T-cell (primary cell): Measurements from ENCODE around the gene TTYH2. TPM values are rescaled to one million over a fixed set of nuclear protein-coding genes. Genes with fewer than 3 reads are reported as not detected.
"Not testable (repeated sequence)": the region's sequence is repeated elsewhere in the genome, so short reads cannot be mapped to it uniquely, and the experiment has no call there.

Source experiments
- ATAC-seq, 4 experiments: fragments of 200-7000 bp in 3 of 4; fragments of 150-1000 bp in 1 of 4; cut with Tn5 transposase; replicated peaks in 1 of 4; 1 replicate in 3 of 4; 2 replicates in 1 of 4; pipeline ENCODE4 v1.10.0; 2021; ENCODE audit warnings: moderate library complexity in 3 of 4, mild to moderate bottlenecking in 2 of 4, moderate number of reproducible peaks in 1 of 4
- CTCF ChIA-PET, 2 donors: fragments of 300-600 bp; sonication (Branson Sonifier 250); formaldehyde crosslinking; loops; one replicate each; lab custom pipeline; 2022; ENCODE audit warnings: antibody characterized with exemption in 2 of 2; lab: Charles Lee
- POLR2A ChIA-PET, 2 donors: fragments of 300-600 bp; sonication (Branson Sonifier 250); formaldehyde crosslinking; loops; one replicate each; lab custom pipeline; 2022; ENCODE audit warnings: antibody characterized with exemption in 2 of 2; lab: Charles Lee
- DNase-seq, 35 experiments: peaks; one replicate each; pipeline versions ENCODE4 v3.0.0 to v3.0.0-alpha.2; 2013 to 2023
- H3K27ac ChIP-seq: one replicate; pipeline ENCODE4 v1.5.1; 2013; ENCODE audit warnings: low read length
- H3K27me3 ChIP-seq, 2 experiments: replicated peaks in 1 of 2; 1 replicate in 1 of 2; 2 replicates in 1 of 2; pipeline versions ENCODE4 v1.6.1 to v1.7.0; 2013; ENCODE audit warnings: low read length in 1 of 2, mixed read lengths in 1 of 2; ENCODE audit not compliant: control insufficient read depth in 2 of 2, insufficient read depth in 2 of 2; ENCODE audit errors: extremely low read depth in 1 of 2
- H3K36me3 ChIP-seq, 2 donors: 1 replicate in 1 of 2; 2 replicates in 1 of 2; pipeline versions ENCODE4 v1.6.1 to v1.7.0; 2013; ENCODE audit warnings: low read length in 1 of 2; ENCODE audit not compliant: control insufficient read depth in 2 of 2, insufficient read depth in 1 of 2; ENCODE audit errors: extremely low read depth in 1 of 2
- H3K4me1 ChIP-seq, 2 experiments: 1 replicate in 1 of 2; 2 replicates in 1 of 2; pipeline versions ENCODE4 v1.6.1 to v1.7.0; 2013; ENCODE audit warnings: low read length in 2 of 2, mixed read lengths in 1 of 2; ENCODE audit not compliant: insufficient read depth in 2 of 2, control insufficient read depth in 1 of 2; ENCODE audit errors: extremely low read depth in 1 of 2
- H3K4me3 ChIP-seq, 2 donors: 1 replicate in 1 of 2; 2 replicates in 1 of 2; pipeline versions ENCODE4 v1.5.1 to v1.7.0; 2013; ENCODE audit warnings: mild to moderate bottlenecking in 2 of 2, low read length in 1 of 2, moderate library complexity in 1 of 2; ENCODE audit not compliant: control insufficient read depth in 1 of 2; ENCODE audit errors: extremely low read depth in 1 of 2
- H3K9me3 ChIP-seq: 2 replicates; pipeline ENCODE4 v1.7.0; 2013
- H3K27ac Mint-ChIP-seq, 2 donors: one replicate each; pipeline ENCODE4 v1.8.0; 2020 to 2021; ENCODE audit warnings: mild to moderate bottlenecking in 2 of 2, mixed read lengths in 2 of 2
- H3K27me3 Mint-ChIP-seq, 2 donors: one replicate each; pipeline ENCODE4 v1.8.0; 2021 to 2022; ENCODE audit warnings: mixed read lengths in 2 of 2
- H3K36me3 Mint-ChIP-seq: one replicate; pipeline ENCODE4 v1.8.0; 2021; ENCODE audit warnings: mixed read lengths
- H3K4me1 Mint-ChIP-seq, 3 donors: one replicate each; pipeline ENCODE4 v1.8.0; 2020 to 2022; ENCODE audit warnings: mixed read lengths in 3 of 3, mild to moderate bottlenecking in 1 of 3
- H3K4me3 Mint-ChIP-seq, 3 donors: one replicate each; pipeline ENCODE4 v1.8.0; 2020 to 2022; ENCODE audit warnings: mild to moderate bottlenecking in 3 of 3, mixed read lengths in 3 of 3, moderate library complexity in 3 of 3
- H3K9me3 Mint-ChIP-seq, 3 donors: one replicate each; pipeline ENCODE4 v1.8.0; 2020 to 2022; ENCODE audit warnings: mixed read lengths in 3 of 3
- WGBS: methylation state at CpG from one replicate; pipeline ENCODE4 v1.1.5; 2013; ENCODE audit warnings: missing lambda C conversion rate; ENCODE audit not compliant: insufficient coverage; 5-methylcytosine and 5-hydroxymethylcytosine counted together
- total RNA-seq, 35 experiments: library from RNA in 6 of 35; stranded (reverse) in 6 of 35; fragments of 120-200 nt in 1 of 35; gene quantifications; one replicate each; pipeline versions ENCODE4 v1.2.1 to v1.2.4 and lab custom pipeline; 2013 to 2026

TTYH2 gene
- total RNA-seq, 5 donors from 2014 or later (not counting 1 experiment from before 2014, with no cell fraction given): 10.0 to 21.7 (median 16.0) TPM

DNA sequence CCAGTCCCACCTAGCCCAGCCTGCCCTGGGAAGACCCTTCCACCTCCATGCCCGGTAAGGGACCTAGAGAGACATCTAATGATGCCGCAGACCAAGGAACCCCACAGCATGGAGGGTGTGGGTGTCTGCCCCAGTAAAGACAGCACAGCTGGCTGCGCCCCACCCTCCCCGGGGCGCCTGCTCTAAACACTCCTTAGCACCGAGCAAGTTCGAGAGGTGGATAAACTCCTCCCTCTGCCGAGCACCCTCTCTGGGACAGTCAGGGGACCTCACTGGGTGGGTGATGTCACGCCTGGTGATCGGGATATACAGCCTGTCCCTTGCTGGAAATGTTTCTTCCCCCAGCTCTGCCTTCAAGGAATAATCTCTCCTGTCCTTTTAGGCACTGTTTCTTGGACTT lies 43.9 kb downstream of the TTYH2 start:
- H3K4me1 ChIP-seq: no peaks in the 10 kb centered on the region
- peaks cover 0 to 13% of the 10 kb centered on the region in 2 donors for H3K36me3 ChIP-seq
- Mint-ChIP-seq H3K27ac (no peak overlapping the region), H3K9me3 (no peaks in the 10 kb centered on the region), H3K36me3 (peaks cover 12% of the 10 kb centered on the region), H3K27me3 (no peaks in the 10 kb centered on the region), H3K4me3 (no peak overlapping the region), H3K4me1 (no peaks in the 10 kb centered on the region)
- WGBS: 94% methylated on average over 6 of the region's 10 CpGs
- DNase-seq (no peak), ATAC-seq (no peak)
- ChIA-PET POLR2A (no interaction called here), CTCF (no interaction called here)
- H3K27me3 ChIP-seq: no peaks in the 10 kb centered on the region
- H3K9me3 ChIP-seq: no peaks in the 10 kb centered on the region
- H3K4me3 ChIP-seq: no peak overlapping the region
- no peak overlapping the region for H3K27ac ChIP-seq

- Mint-ChIP-seq H3K4me1 (no peaks in the 10 kb centered on the region), H3K27me3 (no peaks in the 10 kb centered on the region), H3K9me3 (no peaks in the 10 kb centered on the region), H3K27ac (no peak overlapping the region), H3K4me3 (no peak overlapping the region), H3K36me3 (peaks cover 3% of the 10 kb centered on the region)
- CTCF ChIA-PET: no interaction called here
- ATAC-seq (no peak), DNase-seq (no peak)
- Histone ChIP-seq H3K36me3 (peaks cover 0 to 8% of the 10 kb centered on the region in 2 donors), H3K4me3 (no peak overlapping the region), H3K27me3 (no peaks in the 10 kb centered on the region), H3K9me3 (no peaks in the 10 kb centered on the region), H3K27ac (no peak overlapping the region), H3K4me1 (no peaks in the 10 kb centered on the region)
- 80% methylated on average over 15 of the region's 21 CpGs for WGBS
- POLR2A ChIA-PET: no interaction called here
These were observed 46.5 kb downstream of the TTYH2 start for GRCh38 chr17:74259667-74260524.

- Mint-ChIP-seq H3K9me3 (no peaks in the 10 kb centered on the region), H3K27me3 (no peaks in the 10 kb centered on the region), H3K4me1 (no peaks in the 10 kb centered on the region), H3K27ac (no peak overlapping the region), H3K4me3 (no peak overlapping the region), H3K36me3 (peaks cover 3% of the 10 kb centered on the region)
- H3K27ac ChIP-seq: no peak overlapping the region
- no peak for DNase-seq
- no peak overlapping the region for H3K4me3 ChIP-seq
- WGBS: 79% methylated on average over 5 of the region's 6 CpGs
- no peaks in the 10 kb centered on the region for H3K9me3 ChIP-seq
- no peak for ATAC-seq
- peaks cover 0 to 7% of the 10 kb centered on the region in 2 donors for H3K36me3 ChIP-seq
- CTCF ChIA-PET: no interaction called here
- no peaks in the 10 kb centered on the region for H3K27me3 ChIP-seq
- no peaks in the 10 kb centered on the region for H3K4me1 ChIP-seq
- POLR2A ChIA-PET: no interaction called here
These were observed 47.1 kb downstream of the TTYH2 start for GRCh38 chr17:74260525-74260850.

DNA sequence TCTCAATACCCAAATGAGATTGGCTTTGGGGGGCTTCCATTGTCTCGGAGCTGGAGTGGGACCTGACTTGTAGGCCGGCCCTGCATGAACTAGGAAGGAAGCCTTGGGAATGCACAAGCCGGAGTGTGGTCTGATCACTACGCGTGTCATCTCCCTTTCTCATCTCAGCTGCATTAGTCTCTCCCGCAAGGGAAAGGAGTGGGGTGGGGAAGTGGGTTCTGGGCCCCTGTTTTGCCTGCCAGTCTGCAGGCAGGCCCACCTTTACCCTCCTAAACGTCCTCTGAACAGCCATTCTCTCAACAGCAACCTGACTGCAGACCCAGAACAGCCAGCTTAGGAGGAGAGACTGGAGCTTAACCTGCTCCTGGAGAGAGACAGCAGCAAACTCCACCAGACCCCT lies 49.2 kb downstream of the TTYH2 start:
- CTCF ChIA-PET: no interaction called here
- Mint-ChIP-seq H3K4me1 (peaks cover under 1 to 3% (median 2%) of the 10 kb centered on the region in 3 donors), H3K27me3 (peaks cover 0 to 5% of the 10 kb centered on the region in 2 donors), H3K9me3 (no peaks in the 10 kb centered on the region), H3K27ac (no peak overlapping the region), H3K36me3 (peaks cover 3% of the 10 kb centered on the region), H3K4me3 (no peak overlapping the region)
- Histone ChIP-seq H3K4me1 (no peaks in the 10 kb centered on the region), H3K27me3 (no peaks in the 10 kb centered on the region), H3K27ac (no peak overlapping the region), H3K36me3 (peaks cover 0 to 2% of the 10 kb centered on the region in 2 donors), H3K4me3 (no peak overlapping the region), H3K9me3 (no peaks in the 10 kb centered on the region)
- POLR2A ChIA-PET: no interaction called here
- ATAC-seq (no peak), DNase-seq (no peak)
- WGBS: 64% methylated on average over 3 of the region's 7 CpGs

- H3K4me3 Mint-ChIP-seq, H3K36me3 Mint-ChIP-seq, H3K9me3 Mint-ChIP-seq, H3K27ac ChIP-seq, ATAC-seq, H3K27ac Mint-ChIP-seq, DNase-seq, H3K36me3 ChIP-seq, CTCF ChIA-PET, H3K4me3 ChIP-seq, H3K9me3 ChIP-seq, H3K27me3 ChIP-seq, H3K27me3 Mint-ChIP-seq: not testable (repeated sequence)
- peaks cover 0 to 12% of the 10 kb centered on the region in 2 experiments for H3K4me1 ChIP-seq
- H3K4me1 Mint-ChIP-seq: peaks cover 7 to 14% (median 11%) of the 10 kb centered on the region in 3 donors
- 80% methylated on average over 1 of the region's 4 CpGs for WGBS
- POLR2A ChIA-PET: interaction anchor here in 1 of 2 donors (0.5 kb wide), 1 partner anchor 58 kb away, joined by 3 read pairs; no protein-coding TSS in a partner anchor
These were observed 53.7 kb downstream of the TTYH2 start for GRCh38 chr17:74267054-74267453.

DNA sequence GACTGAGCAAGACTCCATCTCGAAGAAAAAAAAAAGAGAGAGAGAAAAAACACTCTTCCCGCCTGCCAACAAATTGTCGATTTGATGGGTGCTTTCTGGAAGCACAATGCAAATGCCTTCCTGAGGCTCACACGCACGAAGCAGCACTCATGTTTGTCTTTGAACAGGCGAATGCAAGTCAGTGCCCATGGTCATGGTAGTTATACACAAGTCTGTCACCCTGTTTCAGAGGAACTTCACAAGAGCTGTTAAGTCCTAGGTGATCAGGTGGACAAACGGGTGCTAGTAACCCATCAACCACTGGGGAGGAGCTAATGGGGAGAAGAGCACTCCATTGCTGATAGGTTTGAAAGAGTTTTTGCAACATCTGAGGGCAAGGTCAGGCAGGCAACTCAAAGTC lies 54.2 kb downstream of the TTYH2 start:
- peaks cover 0 to 12% of the 10 kb centered on the region in 2 experiments for H3K4me1 ChIP-seq
- H3K27me3 ChIP-seq: peaks cover 0 to 5% of the 10 kb centered on the region in 2 experiments
- 87% methylated on average over 7 of the region's 7 CpGs for WGBS
- Mint-ChIP-seq H3K27ac (no peak overlapping the region), H3K4me3 (no peak overlapping the region), H3K9me3 (no peaks in the 10 kb centered on the region), H3K27me3 (peaks cover 0 to 9% of the 10 kb centered on the region in 2 donors), H3K36me3 (no peaks in the 10 kb centered on the region), H3K4me1 (peaks cover 7 to 17% (median 11%) of the 10 kb centered on the region in 3 donors)
- no peaks in the 10 kb centered on the region for H3K36me3 ChIP-seq
- ChIA-PET POLR2A (no interaction called here), CTCF (no interaction called here)
- H3K27ac ChIP-seq: no peak overlapping the region
- no peak for DNase-seq
- H3K9me3 ChIP-seq: no peaks in the 10 kb centered on the region
- H3K4me3 ChIP-seq: no peak overlapping the region
- no peak for ATAC-seq
